Measurements from ENCODE around the gene TMEM119.

TMEM119 gene

DNA sequence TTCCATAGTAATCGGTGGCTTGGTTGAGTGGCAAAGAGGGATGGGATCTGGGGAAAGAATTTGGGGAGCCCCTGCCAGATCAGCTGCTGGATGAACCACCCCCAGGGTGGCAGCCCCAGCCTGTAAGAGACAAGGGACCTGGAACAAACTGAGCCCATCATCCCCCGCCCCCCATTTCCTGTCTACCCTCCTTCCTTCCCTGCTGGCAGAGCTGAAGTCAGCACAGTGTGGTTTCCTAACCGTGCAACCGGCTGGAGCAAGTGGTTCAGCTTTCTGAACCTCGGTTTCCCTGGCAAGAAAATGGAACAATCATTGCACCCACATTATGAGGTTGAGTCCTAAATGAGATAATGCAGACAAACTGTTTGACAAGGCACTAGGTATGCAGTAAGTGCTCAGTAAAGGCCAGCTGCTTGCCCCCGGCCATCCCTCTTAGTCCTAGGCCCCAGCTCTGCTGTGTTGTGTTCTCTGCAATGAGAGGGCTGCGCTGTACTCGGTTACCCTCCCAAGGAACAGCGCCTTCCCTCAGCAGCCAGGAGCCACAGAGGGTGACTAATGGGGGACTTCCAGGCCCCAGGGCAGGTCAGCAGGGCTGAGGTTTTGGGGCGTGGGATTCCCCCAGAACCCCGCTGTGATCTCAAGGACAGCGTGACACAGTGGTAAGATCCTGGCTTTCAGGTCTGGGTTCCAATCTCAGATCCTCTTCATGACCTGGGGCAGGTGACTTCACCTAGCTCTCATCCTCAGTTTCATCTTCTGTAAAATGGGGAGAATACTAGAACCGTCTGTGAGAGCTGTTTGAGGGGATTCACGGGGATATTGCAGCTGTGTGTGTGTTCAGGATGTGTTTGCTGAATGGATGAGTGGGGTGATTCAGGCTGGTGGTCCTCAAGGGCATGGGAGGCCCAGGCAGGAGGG is 19.3 kb upstream of the TMEM119 start:
- TF ChIP-seq, protein P1, sequence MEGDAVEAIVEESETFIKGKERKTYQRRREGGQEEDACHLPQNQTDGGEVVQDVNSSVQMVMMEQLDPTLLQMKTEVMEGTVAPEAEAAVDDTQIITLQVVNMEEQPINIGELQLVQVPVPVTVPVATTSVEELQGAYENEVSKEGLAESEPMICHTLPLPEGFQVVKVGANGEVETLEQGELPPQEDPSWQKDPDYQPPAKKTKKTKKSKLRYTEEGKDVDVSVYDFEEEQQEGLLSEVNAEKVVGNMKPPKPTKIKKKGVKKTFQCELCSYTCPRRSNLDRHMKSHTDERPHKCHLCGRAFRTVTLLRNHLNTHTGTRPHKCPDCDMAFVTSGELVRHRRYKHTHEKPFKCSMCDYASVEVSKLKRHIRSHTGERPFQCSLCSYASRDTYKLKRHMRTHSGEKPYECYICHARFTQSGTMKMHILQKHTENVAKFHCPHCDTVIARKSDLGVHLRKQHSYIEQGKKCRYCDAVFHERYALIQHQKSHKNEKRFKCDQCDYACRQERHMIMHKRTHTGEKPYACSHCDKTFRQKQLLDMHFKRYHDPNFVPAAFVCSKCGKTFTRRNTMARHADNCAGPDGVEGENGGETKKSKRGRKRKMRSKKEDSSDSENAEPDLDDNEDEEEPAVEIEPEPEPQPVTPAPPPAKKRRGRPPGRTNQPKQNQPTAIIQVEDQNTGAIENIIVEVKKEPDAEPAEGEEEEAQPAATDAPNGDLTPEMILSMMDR (IDR thresholded peaks at IDR 0.05), result no peak
- no peak for TF ChIP-seq ZFX (IDR thresholded peaks at IDR 0.05; ENCODE audit: borderline replicate concordance)
- H3K27ac ChIP-seq, result no peak overlapping the region

DNA sequence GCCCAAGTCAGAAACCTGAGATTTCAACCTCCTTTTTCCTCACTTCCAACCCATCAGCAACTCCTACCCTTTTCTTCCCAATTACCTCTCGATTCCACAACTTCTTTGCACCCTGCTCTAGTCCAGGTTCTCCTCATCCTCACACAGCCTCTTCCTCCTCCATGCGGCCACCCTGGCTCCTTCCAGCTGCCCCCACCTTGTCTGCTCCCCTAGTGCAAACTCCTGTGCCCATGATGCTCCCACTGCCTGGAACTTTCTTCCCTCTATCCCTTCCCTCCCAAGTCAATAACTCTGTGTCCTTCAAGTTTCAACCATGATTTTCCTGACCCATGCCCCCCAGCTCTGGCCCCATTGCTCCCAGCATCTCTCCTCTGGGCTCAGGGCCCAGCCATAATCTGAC is 18.5 kb upstream of the TMEM119 start:
- TF ChIP-seq, protein P1 (IDR thresholded peaks at IDR 0.05), result no peak
- TF ChIP-seq ZFX (IDR thresholded peaks at IDR 0.05; ENCODE audit: borderline replicate concordance), result no peak
- no peak overlapping the region for H3K27ac ChIP-seq

DNA sequence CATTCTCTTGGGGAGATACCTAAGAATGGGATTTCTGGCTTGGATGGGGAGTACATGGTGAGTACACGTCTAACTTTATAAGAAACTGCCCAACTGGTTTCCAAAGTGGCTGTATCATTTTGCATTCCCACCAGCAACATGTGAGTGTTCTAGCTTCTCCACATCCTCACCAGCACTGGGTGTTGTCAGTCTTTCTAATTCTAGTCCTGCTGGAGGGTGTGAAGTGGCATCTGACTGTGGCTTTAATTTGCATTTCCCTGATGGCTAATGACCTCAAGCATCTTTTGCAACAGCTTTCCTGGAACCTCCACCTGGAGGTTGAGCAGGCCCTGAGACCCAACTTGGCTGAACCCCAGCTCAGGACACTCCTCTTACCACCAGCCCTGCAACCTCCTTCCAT is 18.0 kb upstream of the TMEM119 start:
- no peak for TF ChIP-seq ZFX (IDR thresholded peaks at IDR 0.05; ENCODE audit: borderline replicate concordance)
- TF ChIP-seq, protein P1 (IDR thresholded peaks at IDR 0.05), result no peak

DNA sequence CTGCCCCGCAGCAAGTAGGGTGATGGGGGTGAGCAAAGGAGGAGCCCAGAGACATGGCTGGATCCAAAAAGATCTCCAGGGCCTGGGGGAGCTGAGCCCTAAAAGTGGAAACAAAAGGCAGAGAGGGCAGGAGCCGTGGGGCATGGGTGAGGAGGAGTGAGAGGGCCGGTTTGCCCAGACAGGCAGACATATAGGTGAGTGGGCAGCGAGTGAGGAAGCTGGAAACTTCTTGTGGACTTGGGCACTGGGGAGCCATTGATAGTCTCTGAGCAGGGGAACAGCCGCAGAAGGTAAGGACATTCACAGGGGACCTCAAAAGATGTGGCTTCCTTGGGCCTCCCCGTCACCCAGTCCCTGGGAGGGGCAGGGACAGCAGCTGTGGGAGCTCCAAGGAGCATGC is 16.8 kb upstream of the TMEM119 start:
- no peak overlapping the region for H3K27ac ChIP-seq
- TF ChIP-seq, protein P1 (IDR thresholded peaks at IDR 0.05), result no peak

More for the DNA sequence above, 18.0 kb upstream of the TMEM119 start:
- no peak overlapping the region for H3K27ac ChIP-seq

DNA sequence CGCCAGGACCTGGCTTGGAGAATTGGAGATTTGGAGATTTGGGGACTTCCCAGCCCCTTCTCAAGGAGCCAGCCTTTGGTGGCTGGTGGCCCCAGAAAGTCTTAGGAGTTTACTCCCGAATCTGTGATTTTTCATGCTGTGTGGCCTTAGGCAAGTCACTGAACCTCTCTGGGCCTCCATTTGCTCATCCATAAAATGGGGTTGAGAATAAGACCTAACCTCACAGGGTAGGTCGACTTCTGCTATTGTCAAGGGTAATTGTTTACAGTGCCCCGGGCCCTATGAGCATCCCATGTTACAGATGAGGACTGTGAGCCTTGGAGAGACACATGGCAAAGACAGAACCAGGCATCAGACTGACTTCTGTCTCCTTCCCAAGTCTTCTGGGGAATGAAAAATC is 16.2 kb upstream of the TMEM119 start:
- no peak for TF ChIP-seq ZFX (IDR thresholded peaks at IDR 0.05; ENCODE audit: borderline replicate concordance)
- TF ChIP-seq, protein P1 (IDR thresholded peaks at IDR 0.05), result no peak

DNA sequence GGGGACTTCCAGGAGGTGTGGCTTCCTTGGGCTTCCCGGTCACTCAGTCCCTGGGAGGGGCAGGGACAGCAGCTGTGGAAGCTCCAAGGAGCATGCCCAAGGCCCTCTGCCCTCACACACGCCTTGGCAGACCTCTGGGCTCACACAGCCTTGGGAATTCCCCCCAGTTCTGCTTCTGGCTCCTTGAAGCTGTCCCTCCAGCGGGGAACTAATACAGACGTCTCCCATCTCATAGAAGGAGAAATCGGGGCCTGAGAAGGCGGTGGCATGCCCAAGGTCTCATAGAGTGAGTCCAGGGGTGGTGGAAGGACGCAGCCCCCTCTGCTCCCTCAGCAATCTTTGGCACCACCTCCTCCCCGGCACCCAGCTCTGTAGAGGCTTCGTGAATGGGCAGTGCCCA is 15.7 kb upstream of the TMEM119 start:
- no peak for TF ChIP-seq ZFX (IDR thresholded peaks at IDR 0.05; ENCODE audit: borderline replicate concordance)
- no peak overlapping the region for H3K27ac ChIP-seq

More for the DNA sequence above, 16.2 kb upstream of the TMEM119 start:
- H3K27ac ChIP-seq, result no peak overlapping the region

DNA sequence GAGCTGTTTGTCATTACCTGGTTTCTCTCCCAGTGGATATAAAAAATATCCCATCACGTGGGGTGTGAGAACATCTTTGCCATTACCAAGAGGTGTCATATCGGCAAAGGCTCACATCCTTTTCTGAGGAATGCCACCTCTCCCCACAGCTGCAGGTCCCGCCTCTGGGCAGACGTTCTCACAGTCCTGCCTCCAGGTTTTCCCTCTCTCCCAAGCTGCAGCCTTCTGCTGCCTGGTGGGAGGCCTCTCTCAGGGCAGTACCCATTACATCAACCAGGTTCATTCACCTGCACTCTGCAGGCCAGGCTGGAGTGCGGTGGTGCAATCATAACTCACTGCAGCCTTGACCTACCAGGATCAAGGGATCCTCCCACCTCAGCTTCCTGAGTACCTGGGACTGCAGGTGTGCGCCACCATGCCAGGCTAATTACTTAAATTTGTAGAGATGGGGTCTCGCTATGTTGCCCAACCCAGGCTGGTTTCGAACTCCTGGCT is 15.0 kb upstream of the TMEM119 start:
- H3K27ac ChIP-seq, result no peak overlapping the region

More for the DNA sequence above, 15.0 kb upstream of the TMEM119 start:
- TF ChIP-seq, protein P1 (IDR thresholded peaks at IDR 0.05), result no peak
- no peak for TF ChIP-seq ZFX (IDR thresholded peaks at IDR 0.05; ENCODE audit: borderline replicate concordance)
